ENCODE measurements around the gene PAN2. TPM values are rescaled to one million over a fixed set of nuclear protein-coding genes. Genes with fewer than 3 reads are reported as not detected.

PAN2 gene
- total RNA-seq, 4 donors from 2014 or later, result 27.2 to 141 (median 39.7) TPM

DNA sequence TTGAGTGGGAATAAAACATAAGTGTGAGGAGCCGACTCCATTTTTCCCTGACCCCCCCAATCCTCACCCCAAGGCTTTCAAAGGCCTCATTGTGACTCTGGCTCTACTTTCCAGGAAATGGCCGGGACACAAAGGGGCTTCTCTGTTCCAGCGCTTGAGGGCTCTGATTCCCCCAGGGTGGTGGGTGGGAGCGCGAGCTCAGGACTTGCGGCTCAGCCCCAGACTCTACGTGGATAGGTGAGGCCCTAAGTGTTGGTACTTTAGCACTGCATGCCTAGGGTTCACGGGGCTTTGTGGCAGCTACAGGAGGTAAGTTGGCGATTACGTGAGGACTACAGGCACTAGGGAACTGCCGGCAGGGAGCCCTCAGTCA is 18.6 kb downstream of the PAN2 start:
- H3K27me3 ChIP-seq, result no peaks in the 10 kb centered on the region
- 1% methylated on average over 10 of the region's 11 CpGs for WGBS
- H3K9me3 ChIP-seq, result no peaks in the 10 kb centered on the region
- peaks cover 40% of the 10 kb centered on the region for H3K36me3 ChIP-seq
- peaks cover 18% of the 10 kb centered on the region for H3K4me1 ChIP-seq
- H3K4me3 ChIP-seq, result peak overlapping the region; percentile 79
- peak in 1 of 2 donors; percentile 60 for DNase-seq (ENCODE audit: low spot score in 2 of 2)
- peak overlapping the region; percentile 95 for H3K27ac ChIP-seq
- TF ChIP-seq EP300 (IDR thresholded peaks at IDR 0.05), result no peak
- TF ChIP-seq, protein P1, sequence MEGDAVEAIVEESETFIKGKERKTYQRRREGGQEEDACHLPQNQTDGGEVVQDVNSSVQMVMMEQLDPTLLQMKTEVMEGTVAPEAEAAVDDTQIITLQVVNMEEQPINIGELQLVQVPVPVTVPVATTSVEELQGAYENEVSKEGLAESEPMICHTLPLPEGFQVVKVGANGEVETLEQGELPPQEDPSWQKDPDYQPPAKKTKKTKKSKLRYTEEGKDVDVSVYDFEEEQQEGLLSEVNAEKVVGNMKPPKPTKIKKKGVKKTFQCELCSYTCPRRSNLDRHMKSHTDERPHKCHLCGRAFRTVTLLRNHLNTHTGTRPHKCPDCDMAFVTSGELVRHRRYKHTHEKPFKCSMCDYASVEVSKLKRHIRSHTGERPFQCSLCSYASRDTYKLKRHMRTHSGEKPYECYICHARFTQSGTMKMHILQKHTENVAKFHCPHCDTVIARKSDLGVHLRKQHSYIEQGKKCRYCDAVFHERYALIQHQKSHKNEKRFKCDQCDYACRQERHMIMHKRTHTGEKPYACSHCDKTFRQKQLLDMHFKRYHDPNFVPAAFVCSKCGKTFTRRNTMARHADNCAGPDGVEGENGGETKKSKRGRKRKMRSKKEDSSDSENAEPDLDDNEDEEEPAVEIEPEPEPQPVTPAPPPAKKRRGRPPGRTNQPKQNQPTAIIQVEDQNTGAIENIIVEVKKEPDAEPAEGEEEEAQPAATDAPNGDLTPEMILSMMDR (IDR thresholded peaks at IDR 0.05), result no peak
- no peak for TF ChIP-seq POLR2A (IDR thresholded peaks at IDR 0.05)
- TF ChIP-seq POLR2AphosphoS5 (IDR thresholded peaks at IDR 0.05), result no peak

DNA sequence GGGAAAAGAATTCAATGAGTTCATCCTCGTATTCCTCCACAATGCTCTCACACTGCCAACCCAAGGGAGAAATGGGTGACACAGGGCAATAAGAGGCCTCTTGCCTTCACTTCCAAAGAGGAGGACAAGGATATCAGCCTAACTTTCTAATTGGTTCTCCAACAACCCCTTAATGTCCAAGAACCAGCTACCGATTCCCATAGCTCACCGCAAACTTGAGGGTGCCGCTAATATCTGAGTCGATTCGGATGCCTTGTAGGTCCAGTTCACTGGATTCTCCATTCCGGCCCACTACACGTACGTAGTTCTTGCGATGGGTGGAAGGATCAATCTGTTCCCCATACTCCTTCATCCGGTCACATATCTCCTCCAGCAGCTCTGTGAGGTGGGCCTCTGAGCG is 22.8 kb downstream of the PAN2 start:
- TF ChIP-seq POLR2AphosphoS5 (IDR thresholded peaks at IDR 0.05) (no peak), EP300 (IDR thresholded peaks at IDR 0.05) (no peak), POLR2A (IDR thresholded peaks at IDR 0.05) (no peak)
- TF ChIP-seq, protein P1 (IDR thresholded peaks at IDR 0.05), result no peak
- Histone ChIP-seq H3K27ac (no peak overlapping the region), H3K36me3 (peaks cover 48% of the 10 kb centered on the region), H3K9me3 (no peaks in the 10 kb centered on the region), H3K4me1 (peaks cover 12% of the 10 kb centered on the region), H3K27me3 (no peaks in the 10 kb centered on the region), H3K4me3 (no peak overlapping the region)
- WGBS, result 92% methylated on average over 12 of the region's 12 CpGs
- no peak for DNase-seq (ENCODE audit: low spot score in 2 of 2)

DNA sequence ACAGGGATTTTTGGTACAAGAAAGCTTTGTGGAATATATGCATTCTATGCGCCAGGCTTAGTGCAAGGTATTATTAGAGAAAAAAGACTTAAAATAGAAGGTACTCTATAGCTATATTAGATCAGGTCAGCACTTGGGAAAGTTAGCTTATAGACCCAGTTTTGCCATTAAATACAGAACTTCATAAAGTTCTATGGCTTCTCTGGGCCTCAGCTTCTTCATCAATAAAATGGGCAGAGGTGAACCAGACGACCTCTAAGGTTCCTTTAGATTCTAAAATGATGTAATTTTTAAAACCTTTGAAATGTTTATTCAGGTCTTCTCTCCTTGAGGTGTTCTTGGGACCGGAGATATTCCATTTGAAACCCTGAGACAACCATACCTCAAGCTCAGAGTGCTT is 25.1 kb downstream of the PAN2 start:
- H3K4me3 ChIP-seq, result no peak overlapping the region
- H3K36me3 ChIP-seq, result peaks cover 55% of the 10 kb centered on the region
- TF ChIP-seq POLR2AphosphoS5 (IDR thresholded peaks at IDR 0.05) (no peak), EP300 (IDR thresholded peaks at IDR 0.05) (no peak), POLR2A (IDR thresholded peaks at IDR 0.05) (no peak)
- TF ChIP-seq, protein P1 (IDR thresholded peaks at IDR 0.05), result no peak
- H3K27ac ChIP-seq, result no peak overlapping the region
- DNase-seq (ENCODE audit: low spot score in 2 of 2), result no peak
- H3K4me1 ChIP-seq, result no peaks in the 10 kb centered on the region
- no peaks in the 10 kb centered on the region for H3K9me3 ChIP-seq
- H3K27me3 ChIP-seq, result no peaks in the 10 kb centered on the region
- 92% methylated on average over 3 of the region's 3 CpGs for WGBS

DNA sequence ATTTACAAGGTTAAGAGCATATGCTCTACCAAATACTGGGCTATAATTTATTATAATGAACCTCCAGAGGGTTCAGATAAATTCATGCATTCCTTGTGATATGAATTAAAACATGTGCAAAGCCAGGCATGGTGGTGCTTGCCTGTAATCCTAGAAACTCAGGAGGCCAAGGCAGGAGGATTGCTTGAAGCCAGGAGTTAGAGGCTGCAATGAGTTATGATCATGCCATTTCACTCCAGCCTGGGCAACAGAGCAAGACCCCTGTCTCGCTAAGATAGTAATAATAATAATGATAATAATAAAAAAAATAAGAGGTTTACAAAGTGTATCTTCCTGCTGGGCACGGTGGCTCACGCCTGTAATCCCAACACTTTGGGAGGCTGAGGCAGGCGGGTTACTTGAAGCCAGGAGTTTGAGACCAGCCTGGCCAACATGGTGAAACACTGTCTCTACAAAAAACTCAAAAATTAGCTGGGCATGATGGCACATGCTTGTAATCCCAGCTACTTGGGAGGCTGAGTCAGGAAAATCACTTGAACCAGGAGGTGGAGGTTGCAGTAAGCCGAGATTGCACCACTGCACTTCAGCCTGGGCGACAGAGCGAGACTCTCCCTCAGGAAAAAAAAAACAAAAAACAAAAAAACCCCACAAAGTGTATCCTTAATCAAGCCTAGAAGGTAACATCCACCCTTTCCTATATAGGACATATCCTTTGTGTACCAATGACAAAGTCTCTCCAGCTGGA is 26.4 kb downstream of the PAN2 start:
- H3K36me3 ChIP-seq, result peaks cover 48% of the 10 kb centered on the region
- no peak for DNase-seq (ENCODE audit: low spot score in 2 of 2)

More for the DNA sequence above, 26.4 kb downstream of the PAN2 start:
- Histone ChIP-seq H3K27ac (no peak overlapping the region), H3K9me3 (no peaks in the 10 kb centered on the region), H3K4me3 (no peak overlapping the region), H3K4me1 (peaks cover 4% of the 10 kb centered on the region), H3K27me3 (no peaks in the 10 kb centered on the region)
- TF ChIP-seq, protein P1 (IDR thresholded peaks at IDR 0.05), result no peak
- no peak for TF ChIP-seq POLR2AphosphoS5 (IDR thresholded peaks at IDR 0.05)
- no peak for TF ChIP-seq POLR2A (IDR thresholded peaks at IDR 0.05)
- TF ChIP-seq EP300 (IDR thresholded peaks at IDR 0.05), result no peak
- WGBS, result 85% methylated on average over 7 of the region's 7 CpGs
